NOMO-1 (cell line): ENCODE measurements around the gene MTMR11.
A peak's percentile ranks its signal among the peaks of the same experiment; 100 is the strongest.
"Not testable (repeated sequence)": the region's sequence is repeated elsewhere in the genome, so short reads cannot be mapped to it uniquely, and the experiment has no call there.

Source experiments
- DNase-seq, 2 experiments: peaks; one replicate each; lab custom pipeline; 2025; ENCODE audit not compliant: unreplicated experiment in 2 of 2; lab: John Stamatoyannopoulos, UW

MTMR11 gene, protein sequence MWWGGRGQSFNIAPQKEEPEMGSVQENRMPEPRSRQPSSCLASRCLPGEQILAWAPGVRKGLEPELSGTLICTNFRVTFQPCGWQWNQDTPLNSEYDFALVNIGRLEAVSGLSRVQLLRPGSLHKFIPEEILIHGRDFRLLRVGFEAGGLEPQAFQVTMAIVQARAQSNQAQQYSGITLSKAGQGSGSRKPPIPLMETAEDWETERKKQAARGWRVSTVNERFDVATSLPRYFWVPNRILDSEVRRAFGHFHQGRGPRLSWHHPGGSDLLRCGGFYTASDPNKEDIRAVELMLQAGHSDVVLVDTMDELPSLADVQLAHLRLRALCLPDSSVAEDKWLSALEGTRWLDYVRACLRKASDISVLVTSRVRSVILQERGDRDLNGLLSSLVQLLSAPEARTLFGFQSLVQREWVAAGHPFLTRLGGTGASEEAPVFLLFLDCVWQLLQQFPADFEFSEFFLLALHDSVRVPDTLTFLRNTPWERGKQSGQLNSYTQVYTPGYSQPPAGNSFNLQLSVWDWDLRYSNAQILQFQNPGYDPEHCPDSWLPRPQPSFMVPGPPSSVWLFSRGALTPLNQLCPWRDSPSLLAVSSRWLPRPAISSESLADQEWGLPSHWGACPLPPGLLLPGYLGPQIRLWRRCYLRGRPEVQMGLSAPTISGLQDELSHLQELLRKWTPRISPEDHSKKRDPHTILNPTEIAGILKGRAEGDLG

DNA sequence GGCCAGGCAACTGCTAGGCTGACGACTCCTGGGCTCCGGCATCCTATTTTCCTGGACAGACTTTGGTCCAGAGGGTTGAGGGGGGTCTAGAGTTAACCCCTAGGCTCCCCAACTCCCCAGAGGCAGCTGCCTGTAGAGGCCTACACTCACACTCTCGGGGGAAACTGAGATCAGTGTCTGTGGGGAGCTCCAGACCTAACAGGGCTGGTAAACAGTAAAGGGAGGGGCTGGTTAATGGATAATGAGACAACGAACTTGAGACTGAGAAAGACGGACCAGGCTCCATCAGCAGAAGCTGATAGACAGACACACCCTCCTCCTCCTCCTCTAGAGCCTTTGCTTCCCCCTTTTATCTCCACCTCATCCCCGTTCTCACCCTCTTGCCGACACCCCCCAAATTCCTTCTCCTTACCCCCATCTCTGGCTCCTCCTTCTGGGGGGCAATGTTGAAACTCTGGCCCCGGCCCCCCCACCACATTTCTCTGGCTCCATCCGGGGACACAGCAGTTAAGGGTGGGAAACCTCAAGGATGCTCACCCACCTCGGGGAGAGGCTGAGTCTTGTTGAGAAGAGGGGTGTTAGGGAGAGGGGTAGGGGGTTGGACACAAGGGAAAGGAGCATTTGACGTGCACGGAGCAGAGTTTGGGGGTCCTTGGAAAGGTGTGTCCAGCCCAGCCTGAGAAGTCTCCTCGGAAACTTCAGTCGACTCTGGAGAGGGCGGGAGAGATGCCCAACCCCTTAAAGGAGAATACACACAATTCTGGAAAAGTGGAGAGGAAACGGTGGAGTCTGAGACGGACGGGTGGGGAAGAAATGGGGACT lies at the start of gene MTMR11:
Gene MTMR11, minus strand, starts transcription at position 710 of the 822 bp plus-strand sequence. Its CDS starts 232 bp downstream, at position 478.
- no peak for DNase-seq

DNA sequence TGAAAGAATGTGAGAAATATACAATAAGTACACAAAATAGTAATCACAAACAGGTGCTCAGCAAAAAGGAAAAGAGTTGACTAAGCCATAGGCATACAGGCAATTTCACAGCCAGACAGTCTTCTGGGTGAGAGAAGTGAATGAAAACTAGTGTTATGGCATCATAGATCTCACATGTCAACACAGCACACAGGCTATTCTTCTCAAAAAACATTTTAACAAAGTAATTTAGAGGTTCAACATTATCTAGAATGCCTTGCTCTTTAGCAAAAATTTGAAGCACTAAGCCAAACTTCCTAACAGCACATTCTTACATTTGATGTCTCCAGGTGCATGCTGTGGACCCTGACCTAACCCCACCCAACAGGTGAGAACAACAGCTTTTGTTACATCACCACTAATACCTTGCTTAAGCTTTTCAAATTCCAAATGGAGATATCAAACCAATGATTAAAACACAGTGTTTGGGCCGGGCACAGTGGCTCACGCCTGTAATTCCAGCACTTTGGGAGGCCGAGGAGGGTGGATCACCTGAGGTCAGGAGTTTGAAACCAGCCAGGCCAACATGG lies 43.4 kb upstream of the MTMR11 start:
- no peak for DNase-seq

DNA sequence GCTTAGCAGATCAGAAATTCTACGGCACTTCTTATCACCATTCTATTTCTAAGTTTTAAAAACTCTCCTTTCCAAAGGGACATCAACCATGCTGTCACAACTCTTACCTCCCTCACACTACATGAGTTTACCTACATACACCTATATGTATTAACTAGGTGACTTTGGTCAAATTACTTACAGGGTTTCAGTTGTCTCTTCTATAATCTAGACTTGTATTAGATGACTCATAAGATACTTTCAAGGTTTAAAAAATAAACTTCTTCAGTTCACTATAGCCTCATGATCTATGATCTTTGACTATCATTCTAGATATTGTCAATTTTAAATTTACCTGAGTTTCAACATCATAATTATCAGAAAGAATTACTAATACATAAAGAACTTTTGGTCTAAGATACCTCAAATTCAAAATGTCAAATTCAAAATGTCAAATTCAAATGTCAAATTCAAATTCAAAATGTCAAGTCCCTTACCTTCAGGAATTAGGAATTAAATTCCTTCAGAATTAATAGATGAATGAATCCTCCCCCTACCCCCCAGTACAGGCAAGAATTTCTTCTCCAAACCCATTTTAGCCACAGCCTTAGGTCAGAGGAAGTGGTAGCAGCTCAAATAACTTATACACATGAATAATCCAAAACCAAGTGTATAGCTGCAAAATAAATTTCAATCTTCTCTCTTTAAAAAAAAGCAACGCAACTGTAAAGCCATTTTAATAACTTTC lies 42.7 kb upstream of the MTMR11 start:
- DNase-seq: no peak

DNA sequence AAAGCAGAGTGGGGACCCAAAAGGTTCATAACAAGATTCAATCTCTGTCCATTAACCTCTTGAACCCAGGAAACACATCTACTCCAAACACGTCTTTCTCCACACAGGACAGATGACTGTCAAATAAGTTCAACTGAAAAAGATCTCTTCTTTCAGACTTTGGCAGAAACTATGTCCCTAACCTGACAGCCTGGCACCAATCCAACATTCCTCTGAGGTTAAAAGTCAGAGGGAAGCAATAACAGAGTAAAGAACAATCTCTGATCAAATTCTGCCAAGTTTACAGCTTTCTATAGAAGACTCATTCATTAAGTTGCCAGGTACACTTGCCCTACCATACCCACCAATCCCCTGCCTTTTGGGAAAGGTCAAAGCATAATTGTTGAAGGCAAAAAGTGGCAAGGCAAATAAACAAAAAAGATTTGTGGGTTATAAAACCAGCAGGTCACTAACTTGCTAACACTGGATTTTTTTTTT lies 41.9 kb upstream of the MTMR11 start:
- no peak for DNase-seq

DNA sequence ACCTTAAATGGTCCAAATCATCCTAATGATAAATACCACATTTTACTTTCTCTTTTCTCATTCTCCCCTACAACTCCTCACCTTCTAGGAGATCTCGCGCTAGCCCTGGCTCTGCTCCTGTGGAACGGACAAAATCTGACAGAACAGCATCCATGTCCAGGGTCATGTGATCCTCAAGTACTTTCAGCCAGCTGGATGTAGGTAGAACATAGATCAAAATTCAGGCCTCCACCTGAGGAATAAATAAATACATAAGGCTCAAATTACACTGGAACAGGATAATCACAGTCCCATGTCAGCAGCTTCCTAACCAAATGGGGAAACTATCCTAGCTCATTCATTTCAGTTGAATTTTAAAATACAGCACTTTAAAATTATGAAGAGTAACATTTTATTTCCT lies 40.7 kb upstream of the MTMR11 start:
- DNase-seq: no peak

DNA sequence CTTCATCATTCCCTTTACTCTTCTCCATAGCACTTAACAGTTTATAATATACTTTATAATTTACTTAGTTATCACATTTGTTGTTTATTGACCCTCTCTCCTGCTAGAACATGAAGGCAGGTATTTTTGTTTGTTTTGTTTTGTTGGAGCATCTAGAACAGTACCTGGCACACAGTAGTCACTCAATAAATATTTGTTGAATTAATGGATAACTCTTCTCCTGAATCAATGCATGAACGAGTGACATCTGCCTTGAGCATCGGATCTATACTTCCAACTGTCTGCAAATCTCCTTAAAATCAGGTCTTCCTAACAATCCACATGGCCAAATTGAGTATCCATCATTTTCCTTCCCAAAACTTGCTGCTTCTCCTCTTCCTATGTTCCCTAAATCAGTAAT lies 35.9 kb upstream of the MTMR11 start:
- no peak for DNase-seq

DNA sequence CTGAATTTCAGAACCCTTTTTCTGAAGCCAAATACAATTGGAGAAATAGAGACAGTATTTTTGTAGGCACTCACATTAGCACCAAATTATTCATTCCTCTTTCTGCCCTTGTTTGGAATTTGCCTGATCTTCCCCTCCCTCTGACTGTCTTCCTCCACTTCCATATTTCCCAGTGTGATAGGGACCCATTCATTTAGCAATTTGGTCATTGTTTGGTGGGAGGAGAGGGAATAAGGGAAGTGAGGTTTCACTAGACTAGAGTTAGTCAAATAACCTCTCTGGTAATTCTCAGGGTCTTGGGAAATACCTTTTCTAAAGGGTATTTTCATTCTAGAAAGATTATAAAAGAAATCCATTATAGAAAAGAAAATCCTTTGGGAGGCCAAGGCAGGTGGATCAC lies 31.0 kb upstream of the MTMR11 start:
- DNase-seq: no peak

DNA sequence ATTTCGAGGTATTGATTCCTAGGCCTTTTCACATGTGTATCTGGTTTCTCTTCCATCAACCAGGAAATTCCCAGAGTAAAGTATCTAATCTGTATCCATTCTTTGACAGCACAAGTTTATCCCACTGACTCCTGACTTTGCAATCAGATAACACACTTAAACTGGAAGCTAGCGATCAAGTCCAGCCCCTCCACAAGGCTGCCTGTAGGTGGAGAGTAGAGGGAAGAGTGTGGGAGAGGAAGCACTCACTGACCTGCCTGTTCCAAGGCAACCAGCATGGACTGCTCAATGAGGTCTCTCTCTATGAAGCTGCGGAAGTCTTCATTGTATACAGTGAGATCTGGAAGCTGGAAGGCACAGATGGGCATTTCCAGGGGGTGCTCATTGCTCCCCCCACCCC lies 30.4 kb upstream of the MTMR11 start:
- DNase-seq: no peak

DNA sequence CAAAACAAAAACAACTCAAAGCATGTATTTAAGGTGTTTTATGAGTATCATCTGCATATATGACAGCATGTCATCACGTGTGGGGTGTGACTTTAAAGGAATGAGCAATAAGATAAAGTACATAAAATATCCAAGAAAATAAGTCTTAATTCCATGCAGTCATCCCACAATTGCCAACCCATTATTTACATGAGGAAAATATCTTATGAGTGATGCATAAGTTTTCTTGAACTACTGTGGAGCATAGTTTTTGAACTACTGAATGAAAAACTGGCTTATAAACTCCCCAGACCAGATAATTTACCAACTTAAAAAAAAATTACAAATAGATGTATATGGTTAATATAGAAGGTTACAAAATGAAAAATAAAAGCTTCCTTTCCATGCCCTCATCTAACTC lies 29.7 kb upstream of the MTMR11 start:
- DNase-seq: no peak

DNA sequence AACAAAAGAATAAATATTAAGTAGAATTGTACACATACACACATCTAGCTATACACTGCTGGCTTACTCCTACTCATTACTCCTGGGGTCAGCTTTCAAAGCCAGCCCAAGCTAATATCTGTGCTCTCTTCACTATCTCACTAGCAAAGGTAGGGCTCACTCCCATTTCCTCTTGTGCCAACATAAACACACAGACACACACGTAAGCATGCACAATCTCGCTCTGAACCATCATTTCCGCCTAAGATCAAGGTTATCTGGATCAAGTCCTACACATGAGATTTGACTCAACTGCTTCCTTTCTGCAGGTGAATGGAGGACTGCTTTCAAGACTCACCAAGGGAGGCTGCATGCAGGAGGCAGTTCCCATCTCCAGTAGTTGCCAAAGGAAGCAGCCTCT lies 28.8 kb upstream of the MTMR11 start:
- no peak for DNase-seq

DNA sequence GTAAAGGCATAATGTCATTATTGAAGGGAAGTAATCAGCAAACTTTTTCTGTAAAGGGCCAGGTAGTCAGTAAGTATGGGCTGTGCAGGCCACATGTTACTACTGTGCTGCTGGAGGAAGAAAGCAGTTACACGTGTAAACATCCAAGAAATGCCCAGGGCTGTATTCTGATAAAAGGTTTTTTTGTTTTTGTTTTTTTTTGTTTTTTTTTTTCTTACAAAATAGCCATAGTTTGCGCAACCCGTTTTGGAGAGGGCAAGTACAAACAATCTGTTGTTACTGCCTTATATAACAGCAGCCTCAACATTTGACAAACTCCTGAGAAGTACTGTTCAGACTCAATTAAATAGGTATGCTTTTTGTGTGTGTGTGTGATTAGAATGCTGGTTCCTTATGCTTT lies 26.7 kb upstream of the MTMR11 start:
- no peak for DNase-seq

DNA sequence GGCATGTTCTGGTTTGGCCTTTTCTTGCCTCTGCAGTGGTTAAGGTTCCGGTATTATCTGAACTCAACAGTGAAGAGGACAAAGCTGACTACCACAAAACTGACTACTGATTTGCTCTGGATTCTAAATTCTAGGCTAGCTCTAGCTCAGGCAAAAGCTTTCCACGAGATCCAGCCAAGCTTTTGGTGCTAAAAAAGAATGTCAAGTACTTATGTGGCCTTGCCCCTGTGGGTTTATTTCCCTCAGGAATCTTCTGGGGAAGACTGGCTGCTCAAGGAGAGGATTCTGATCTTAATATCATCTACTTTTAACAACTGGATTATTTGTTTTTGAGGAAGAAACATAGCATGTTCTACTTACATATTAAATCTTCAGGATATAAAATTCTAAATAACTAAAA lies 26.1 kb upstream of the MTMR11 start:
- no peak for DNase-seq

DNA sequence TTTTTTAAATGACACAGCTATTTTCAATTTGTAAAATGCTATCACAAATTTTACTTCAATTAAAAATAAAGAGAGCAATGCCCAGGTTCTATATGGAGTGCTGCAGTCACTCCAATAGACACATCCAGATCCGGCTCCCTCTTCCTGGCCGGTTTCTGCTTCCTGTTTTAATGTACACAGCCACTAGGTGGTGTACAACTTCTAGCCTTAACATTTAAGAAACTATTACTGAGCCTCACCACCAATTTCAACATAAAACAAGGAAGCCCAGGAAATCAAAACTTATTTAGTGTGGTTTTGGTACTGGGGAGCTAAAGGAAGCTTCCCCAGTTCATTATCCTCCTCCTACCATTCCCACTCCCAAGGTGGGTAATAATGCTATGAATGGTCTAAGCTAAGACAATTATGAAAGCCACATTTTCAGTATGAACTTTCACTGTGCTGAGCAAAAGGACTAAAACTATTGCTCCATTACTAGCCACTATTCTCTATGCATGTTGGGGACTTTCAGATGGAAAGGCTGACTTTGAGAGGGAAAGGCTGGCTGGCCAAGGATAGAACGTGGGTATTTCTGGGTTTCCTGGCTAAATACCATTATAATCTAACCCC lies 25.5 kb upstream of the MTMR11 start:
- DNase-seq: peak; percentile 30 to 82

DNA sequence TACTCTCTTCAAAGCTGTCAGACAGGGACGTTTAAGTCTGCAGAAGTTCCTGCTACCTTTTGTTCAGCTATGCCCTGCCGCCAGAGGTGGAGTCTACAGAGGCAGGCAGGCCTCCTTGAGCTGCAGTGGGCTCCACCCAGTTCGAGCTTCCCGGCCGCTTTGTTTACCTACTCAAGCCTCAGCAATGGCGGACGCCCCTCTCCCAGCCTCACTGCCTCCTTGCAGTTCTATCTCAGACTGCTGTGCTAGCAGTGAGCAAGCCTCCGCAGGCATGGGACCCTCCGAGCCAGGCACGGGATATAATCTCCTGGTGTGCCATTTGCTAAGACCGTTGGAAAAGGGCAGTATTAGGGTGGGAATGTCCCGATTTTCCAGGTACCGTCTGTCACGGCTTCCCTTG lies 20.9 kb upstream of the MTMR11 start:
- not testable (repeated sequence) for DNase-seq

DNA sequence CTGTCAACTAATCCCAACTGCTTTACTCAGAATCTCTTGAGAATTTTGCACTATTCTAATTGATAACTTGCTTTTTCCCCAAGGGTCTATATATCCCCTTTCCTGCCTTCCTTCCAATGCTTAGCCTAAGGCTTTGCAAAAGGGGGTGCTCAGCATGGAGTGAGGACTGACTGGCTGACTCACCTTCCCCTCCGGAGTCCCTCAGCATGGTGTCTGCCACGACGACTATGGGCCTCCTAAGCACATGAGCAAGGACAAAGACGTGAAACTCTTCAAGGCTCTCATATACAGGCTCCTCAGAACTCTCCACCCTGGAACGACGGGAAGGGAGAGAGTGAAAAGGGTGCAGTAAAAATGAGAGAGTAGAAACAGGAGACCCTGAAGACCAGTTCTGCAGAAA lies 13.2 kb upstream of the MTMR11 start:
- DNase-seq: no peak

DNA sequence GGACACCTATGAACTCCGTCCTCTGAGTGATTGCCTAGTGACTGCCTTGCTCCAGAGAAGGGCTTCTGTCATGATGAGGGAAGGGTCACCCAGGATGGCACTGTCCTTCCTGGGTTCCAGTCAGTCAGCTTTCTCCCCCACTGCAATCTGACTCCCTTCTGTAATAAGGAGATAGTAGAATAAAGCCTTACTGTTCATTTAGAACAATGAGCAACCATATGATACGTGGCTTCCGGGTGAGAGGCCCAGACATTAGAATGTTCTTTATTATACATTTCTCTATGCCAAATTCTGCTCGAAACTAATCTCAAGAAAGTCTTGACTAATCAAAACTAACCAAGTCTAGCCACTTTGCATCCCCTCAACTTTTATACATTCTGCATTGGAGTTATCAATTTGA lies 8.5 kb upstream of the MTMR11 start:
- no peak for DNase-seq

DNA sequence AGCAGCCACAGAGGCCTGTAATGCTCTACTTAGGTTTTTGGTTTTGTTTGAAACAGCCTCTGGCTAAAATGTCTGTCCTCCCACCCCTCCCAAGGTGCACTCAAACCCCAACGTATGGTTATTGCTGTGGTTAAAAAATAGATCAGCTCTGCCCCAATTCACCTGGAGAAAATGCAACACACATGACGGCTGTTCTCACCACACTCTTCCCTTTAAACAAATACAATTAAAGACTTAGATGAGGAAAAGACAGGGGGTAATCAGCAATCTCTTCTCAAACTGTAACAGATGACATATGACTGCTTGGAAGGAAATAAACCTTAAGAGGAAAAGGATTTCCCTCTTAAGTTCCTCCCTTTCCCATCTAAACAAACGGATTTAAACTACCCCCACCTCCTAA lies 6.2 kb upstream of the MTMR11 start:
- no peak for DNase-seq

DNA sequence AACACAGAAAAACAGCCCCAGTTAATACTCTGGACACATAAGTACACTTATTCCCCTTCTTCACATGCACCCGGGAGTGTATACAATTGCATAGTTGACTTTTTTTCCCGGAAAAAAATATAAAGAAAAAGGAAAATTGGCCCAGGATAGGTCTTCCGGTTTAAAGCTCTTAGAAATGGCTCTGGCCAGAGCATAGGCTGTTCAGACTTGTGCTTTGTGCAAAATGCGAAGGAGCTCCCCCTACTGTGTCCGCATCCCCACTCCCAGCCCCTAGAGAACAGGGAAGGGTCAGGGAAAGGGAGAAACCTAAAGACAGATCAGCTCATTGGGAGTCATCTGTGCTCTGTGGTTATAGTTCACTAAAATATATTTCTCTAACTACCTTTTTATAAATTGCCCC lies 5.5 kb upstream of the MTMR11 start:
- DNase-seq: no peak

DNA sequence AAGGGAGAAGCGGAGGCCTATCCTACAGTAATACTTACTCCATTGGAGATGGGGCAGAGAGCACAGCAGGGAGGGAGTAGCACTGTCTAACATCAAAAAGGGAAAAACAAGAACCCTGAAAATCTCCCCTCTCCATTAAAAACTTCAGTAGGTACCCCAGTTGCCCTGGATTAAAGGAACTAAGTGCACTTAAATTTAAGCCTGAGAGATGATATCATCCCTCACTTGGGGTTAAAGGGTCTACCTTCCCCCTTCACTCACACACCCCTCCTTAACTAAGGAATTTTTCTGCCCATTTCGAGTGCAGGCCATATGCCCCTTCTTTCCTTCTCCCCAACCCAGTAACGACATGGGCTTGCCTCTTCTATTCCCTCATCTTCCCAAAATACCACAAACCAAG lies 3.7 kb upstream of the MTMR11 start:
- no peak for DNase-seq

DNA sequence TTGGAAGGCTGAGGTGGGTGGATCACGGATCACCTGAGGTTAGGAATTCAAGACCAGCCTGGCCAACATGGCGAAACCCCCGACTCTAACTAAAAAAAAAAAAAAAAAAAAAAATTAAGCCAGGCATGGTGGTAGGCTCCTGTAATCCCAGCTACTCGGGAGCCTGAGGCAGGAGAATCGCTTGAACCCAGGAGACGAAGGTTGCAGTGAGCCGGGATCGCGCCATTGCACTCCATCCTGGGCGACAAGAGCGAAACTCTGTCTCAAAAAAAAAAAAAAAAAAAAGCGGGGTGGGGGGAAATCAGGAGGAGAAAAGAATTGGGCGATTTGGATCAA lies 2.0 kb upstream of the MTMR11 start:
- DNase-seq: not testable (repeated sequence)
